Hematopoietic multipotent progenitor cell treated with erythropoietin and hydrocortisone succinate and interleukin-3 and kit ligand, for 8 days (in vitro differentiated cells): ENCODE data around the gene ACTN2.

Source experiments
- DNase-seq: peaks from one replicate; pipeline ENCODE4 v3.0.0-alpha.2; 2015

Gene ACTN2

GRCh38 chr1:236785477-236785876, 99.2 kb downstream of the ACTN2 start:
- no peak for DNase-seq

- DNase-seq, result no peak
These were observed 100.2 kb downstream of the ACTN2 start for GRCh38 chr1:236786453-236786852.

GRCh38 chr1:236794585-236795034, 108.3 kb downstream of the ACTN2 start:
- no peak for DNase-seq

GRCh38 chr1:236795035-236795756, 108.9 kb downstream of the ACTN2 start, which contains the start of gene MTR:
Gene MTR (plus strand): TSS chr1:236795292. CDS start chr1:236795704, 412 bp downstream.
- DNase-seq, result peak; percentile 99

GRCh38 chr1:236795757-236796667, 109.7 kb downstream of the ACTN2 start:
- DNase-seq, result peak; percentile 61

- DNase-seq, result no peak
These were observed 112.7 kb downstream of the ACTN2 start for GRCh38 chr1:236799001-236799400.

GRCh38 chr1:236800002-236800620, 113.8 kb downstream of the ACTN2 start:
- DNase-seq, result no peak

GRCh38 chr1:236800623-236801022, 114.3 kb downstream of the ACTN2 start:
- no peak for DNase-seq

- no peak for DNase-seq
These were observed 116.0 kb downstream of the ACTN2 start for GRCh38 chr1:236802264-236802663.

- DNase-seq, result no peak
These were observed 120.3 kb downstream of the ACTN2 start for GRCh38 chr1:236806634-236807033.

GRCh38 chr1:236808005-236808404, 121.7 kb downstream of the ACTN2 start:
- no peak for DNase-seq

- DNase-seq, result peak; percentile 59
These were observed 122.3 kb downstream of the ACTN2 start for GRCh38 chr1:236808564-236809130.

- DNase-seq, result peak; percentile 7
These were observed 122.8 kb downstream of the ACTN2 start for GRCh38 chr1:236809148-236809547.

GRCh38 chr1:236810018-236810417, 123.7 kb downstream of the ACTN2 start:
- no peak for DNase-seq

- no peak for DNase-seq
These were observed 126.2 kb downstream of the ACTN2 start for GRCh38 chr1:236812334-236813030.
